Measurements from ENCODE around the gene CSMD2. TPM values are rescaled to one million over a fixed set of nuclear protein-coding genes. Genes with fewer than 3 reads are reported as not detected.

CSMD2 gene
- total and polyA plus RNA-seq, 2 of the 4 experiments (the other 2 are of a cell fraction): under 0.01 to 0.36 TPM

DNA sequence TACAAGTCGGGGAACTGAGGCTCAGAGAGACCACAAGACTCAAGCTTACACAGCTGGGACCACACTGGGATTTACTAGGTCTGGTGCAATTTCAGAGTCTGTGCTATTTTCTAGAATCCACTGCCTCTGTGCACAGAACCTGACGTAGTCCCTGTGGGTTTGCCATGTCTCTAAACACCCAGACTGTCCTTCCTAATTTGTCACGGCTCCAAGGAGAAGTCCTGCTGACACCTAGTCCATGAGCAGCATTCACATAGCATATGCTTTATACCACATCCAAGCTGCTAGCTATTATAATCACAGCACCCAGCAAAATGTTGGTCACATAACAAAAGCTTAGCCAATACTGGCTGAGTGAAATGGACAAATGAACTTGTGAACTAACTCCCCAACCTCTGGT is 380.2 kb downstream of the CSMD2 start:
- no peak overlapping the region for H2BK15ac ChIP-seq (ENCODE audit: low read depth, low read length)
- H3K18ac ChIP-seq (ENCODE audit: low read depth, low read length): no peak overlapping the region
- no peak overlapping the region for H2BK5ac ChIP-seq (ENCODE audit: low read depth, low read length, poor library complexity, severe bottlenecking)
- intact Hi-C loops (cut with micrococcal nuclease) (no loop called here), in situ Hi-C loops (cut with MboI; ENCODE audit: low sequenced_read_pairs) (no loop called here), dilution Hi-C loops (cut with HindIII; ENCODE audit: low sequenced_read_pairs, unreplicated experiment) (no loop called here)
- no peak overlapping the region for H3K27ac ChIP-seq (ENCODE audit: insufficient read depth, low read length)
- no peak overlapping the region for H2AK9ac ChIP-seq (replicated peaks; ENCODE audit: low read depth, low read length, poor library complexity)
- no TSS peak for BruUV-seq (replicated peaks)
- no peak overlapping the region for H4K8ac ChIP-seq (ENCODE audit: low read depth in 2 of 2, low read length in 2 of 2)
- ChIA-PET POLR2A (ENCODE audit: unreplicated experiment) (no interaction called here), CTCF (no interaction called here)
- no peak overlapping the region for H2AFZ ChIP-seq (replicated peaks; ENCODE audit: low read length, poor library complexity)
- H3K4me3 ChIP-seq (ENCODE audit: insufficient read depth, low read depth, low read length): no peak overlapping the region
- DNase-seq: no peak
- H3K14ac ChIP-seq (replicated peaks; ENCODE audit: low read depth, low read length): no peak overlapping the region
- H3K56ac ChIP-seq (ENCODE audit: extremely low read depth, insufficient read depth, low read length): no peak overlapping the region
- WGBS, 2 experiments (ENCODE audit: extremely low coverage in 2 of 2, insufficient read length in 1 of 2): no CpG with 5 or more reads among the region's 3 CpGs
- H4K91ac ChIP-seq (ENCODE audit: insufficient read depth, low read depth, low read length): no peak overlapping the region
- H4K5ac ChIP-seq (ENCODE audit: low read depth, low read length): no peak overlapping the region
- H2AK5ac ChIP-seq (ENCODE audit: low read depth, low read length): no peak overlapping the region
- H3K23ac ChIP-seq (ENCODE audit: low read depth, low read length): no peak overlapping the region
- H3K4me2 ChIP-seq (ENCODE audit: low read depth, low read length): no peak overlapping the region
- H2BK20ac ChIP-seq (ENCODE audit: low read depth, low read length): no peak overlapping the region
- H3K9me3 ChIP-seq (ENCODE audit: control insufficient read depth, insufficient read depth, low read length): peaks cover 24% of the 10 kb centered on the region
- ATAC-seq (ENCODE audit: low read depth): no peak
- H3K4ac ChIP-seq (ENCODE audit: low read depth, low read length): no peak overlapping the region
- H3K9ac ChIP-seq (ENCODE audit: low read depth, low read length): no peak overlapping the region
- no peaks in the 10 kb centered on the region for H3K27me3 ChIP-seq (ENCODE audit: control insufficient read depth, insufficient read depth, low read length)
- H3K79me1 ChIP-seq (ENCODE audit: low read depth in 1 of 2, low read length in 2 of 2): no peaks in the 10 kb centered on the region
- no peak for TF ChIP-seq RAD21 (IDR thresholded peaks at IDR 0.05; ENCODE audit: low read length)
- TF ChIP-seq FOS (IDR thresholded peaks at IDR 0.05; ENCODE audit: low read depth, low read length): no peak
- no peak for TF ChIP-seq SMC3 (IDR thresholded peaks at IDR 0.05; ENCODE audit: low read depth, low read length)
- no peak for TF ChIP-seq NFE2L2 (IDR thresholded peaks at IDR 0.05; ENCODE audit: low read depth, low read length)
- TF ChIP-seq, protein P1, sequence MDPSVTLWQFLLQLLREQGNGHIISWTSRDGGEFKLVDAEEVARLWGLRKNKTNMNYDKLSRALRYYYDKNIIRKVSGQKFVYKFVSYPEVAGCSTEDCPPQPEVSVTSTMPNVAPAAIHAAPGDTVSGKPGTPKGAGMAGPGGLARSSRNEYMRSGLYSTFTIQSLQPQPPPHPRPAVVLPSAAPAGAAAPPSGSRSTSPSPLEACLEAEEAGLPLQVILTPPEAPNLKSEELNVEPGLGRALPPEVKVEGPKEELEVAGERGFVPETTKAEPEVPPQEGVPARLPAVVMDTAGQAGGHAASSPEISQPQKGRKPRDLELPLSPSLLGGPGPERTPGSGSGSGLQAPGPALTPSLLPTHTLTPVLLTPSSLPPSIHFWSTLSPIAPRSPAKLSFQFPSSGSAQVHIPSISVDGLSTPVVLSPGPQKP (IDR thresholded peaks at IDR 0.05; ENCODE audit: borderline replicate concordance, low read depth, low read length): no peak
- TF ChIP-seq, protein P2, sequence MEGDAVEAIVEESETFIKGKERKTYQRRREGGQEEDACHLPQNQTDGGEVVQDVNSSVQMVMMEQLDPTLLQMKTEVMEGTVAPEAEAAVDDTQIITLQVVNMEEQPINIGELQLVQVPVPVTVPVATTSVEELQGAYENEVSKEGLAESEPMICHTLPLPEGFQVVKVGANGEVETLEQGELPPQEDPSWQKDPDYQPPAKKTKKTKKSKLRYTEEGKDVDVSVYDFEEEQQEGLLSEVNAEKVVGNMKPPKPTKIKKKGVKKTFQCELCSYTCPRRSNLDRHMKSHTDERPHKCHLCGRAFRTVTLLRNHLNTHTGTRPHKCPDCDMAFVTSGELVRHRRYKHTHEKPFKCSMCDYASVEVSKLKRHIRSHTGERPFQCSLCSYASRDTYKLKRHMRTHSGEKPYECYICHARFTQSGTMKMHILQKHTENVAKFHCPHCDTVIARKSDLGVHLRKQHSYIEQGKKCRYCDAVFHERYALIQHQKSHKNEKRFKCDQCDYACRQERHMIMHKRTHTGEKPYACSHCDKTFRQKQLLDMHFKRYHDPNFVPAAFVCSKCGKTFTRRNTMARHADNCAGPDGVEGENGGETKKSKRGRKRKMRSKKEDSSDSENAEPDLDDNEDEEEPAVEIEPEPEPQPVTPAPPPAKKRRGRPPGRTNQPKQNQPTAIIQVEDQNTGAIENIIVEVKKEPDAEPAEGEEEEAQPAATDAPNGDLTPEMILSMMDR (conservative IDR thresholded peaks at IDR 0.05; ENCODE audit: low read depth, low read length): no peak
- no peak for TF ChIP-seq RFX5 (IDR thresholded peaks at IDR 0.05; ENCODE audit: low read depth, low read length)
- no peak for TF ChIP-seq MAFK (IDR thresholded peaks at IDR 0.05; ENCODE audit: low read depth, low read length)
- no peak for TF ChIP-seq CEBPB (IDR thresholded peaks at IDR 0.05; ENCODE audit: low read depth, low read length)
- no peak for TF ChIP-seq BHLHE40 (IDR thresholded peaks at IDR 0.05; ENCODE audit: low read depth, low read length)
- TF ChIP-seq POLR2A (IDR thresholded peaks at IDR 0.05; ENCODE audit: low read depth, low read length): no peak
- TF ChIP-seq USF2 (IDR thresholded peaks at IDR 0.05; ENCODE audit: low read depth, low read length): no peak
- TF ChIP-seq CHD1 (IDR thresholded peaks at IDR 0.05; ENCODE audit: low read depth, low read length): no peak
- no peak for TF ChIP-seq MXI1 (IDR thresholded peaks at IDR 0.05; ENCODE audit: borderline replicate concordance, low read depth, low read length)
- no peak for TF ChIP-seq RCOR1 (IDR thresholded peaks at IDR 0.05; ENCODE audit: insufficient replicate concordance, low read length)
- no peak for TF ChIP-seq MAZ (IDR thresholded peaks at IDR 0.05; ENCODE audit: borderline replicate concordance, low read depth, low read length)
- no peaks in the 10 kb centered on the region for H3K4me1 ChIP-seq (ENCODE audit: control insufficient read depth, insufficient read depth, low read length)
- H2BK120ac ChIP-seq (ENCODE audit: low read depth, low read length): no peak overlapping the region
- no peaks in the 10 kb centered on the region for H3K36me3 ChIP-seq (ENCODE audit: control insufficient read depth, insufficient read depth, low read length)
- no peaks in the 10 kb centered on the region for H4K20me1 ChIP-seq (ENCODE audit: insufficient read depth, low read length)
- H3K9me1 ChIP-seq (ENCODE audit: insufficient read depth, low read length): no peaks in the 10 kb centered on the region
